Liver (tissue), 9 donors: ENCODE measurements around the gene SLC38A5. TPM values are rescaled to one million over a fixed set of nuclear protein-coding genes. Genes with fewer than 3 reads are reported as not detected.

Source experiments
- DNase-seq: peaks from one replicate; pipeline ENCODE4 v3.0.0-alpha.2; 2017; ENCODE audit warnings: low spot score
- H3K27ac ChIP-seq, 2 donors: one replicate each; pipeline ENCODE4 v1.7.0; 2013; ENCODE audit warnings: inconsistent platforms in 2 of 2, low read length in 2 of 2, control low read depth in 1 of 2, low read depth in 1 of 2, mild to moderate bottlenecking in 1 of 2
- H3K27me3 ChIP-seq, 4 donors: one replicate each; pipeline versions ENCODE4 v1.6.1 to v1.7.0; 2013; ENCODE audit warnings: low read length in 3 of 4, inconsistent platforms in 1 of 4, mild to moderate bottlenecking in 1 of 4, moderate library complexity in 1 of 4; ENCODE audit not compliant: control insufficient read depth in 4 of 4, insufficient read depth in 4 of 4
- H3K36me3 ChIP-seq, 4 donors: one replicate each; pipeline versions ENCODE4 v1.6.1 to v1.7.0; 2013; ENCODE audit warnings: low read length in 3 of 4, mild to moderate bottlenecking in 3 of 4, low read depth in 1 of 4, moderate library complexity in 1 of 4; ENCODE audit not compliant: control insufficient read depth in 4 of 4, insufficient read depth in 3 of 4
- H3K4me1 ChIP-seq, 4 donors: one replicate each; pipeline versions ENCODE4 v1.6.1 to v1.7.0; 2013; ENCODE audit warnings: low read length in 3 of 4, mild to moderate bottlenecking in 3 of 4, moderate library complexity in 1 of 4; ENCODE audit not compliant: control insufficient read depth in 4 of 4, insufficient read depth in 4 of 4
- H3K4me3 ChIP-seq, 3 donors: one replicate each; pipeline versions ENCODE4 v1.6.1 to v1.7.0; 2013; ENCODE audit warnings: low read length in 3 of 3, control low read depth in 1 of 3, low read depth in 1 of 3, mild to moderate bottlenecking in 1 of 3
- H3K9ac ChIP-seq, 2 donors: one replicate each; pipeline ENCODE4 v1.7.0; 2013; ENCODE audit warnings: low read length in 2 of 2, mild to moderate bottlenecking in 2 of 2, moderate library complexity in 2 of 2, control low read depth in 1 of 2, low read depth in 1 of 2
- H3K9me3 ChIP-seq, 4 donors: one replicate each; pipeline versions ENCODE4 v1.6.1 to v1.7.0; 2013; ENCODE audit warnings: low read length in 3 of 4; ENCODE audit not compliant: control insufficient read depth in 4 of 4
- EGR1 ChIP-seq, 2 donors: IDR thresholded peaks; 2 replicates each; pipeline ENCODE4 v1.6.1; 2016 to 2018; ENCODE audit warnings: antibody characterized with exemption in 2 of 2, low read depth in 2 of 2
- FOXA1 ChIP-seq: IDR thresholded peaks from 2 replicates; pipeline ENCODE4 v1.6.1; 2016; ENCODE audit warnings: antibody characterized with exemption
- FOXA2 ChIP-seq: IDR thresholded peaks from 2 replicates; pipeline ENCODE4 v1.6.1; 2016; ENCODE audit warnings: antibody characterized with exemption
- GABPA ChIP-seq, 2 donors: IDR thresholded peaks in 1 of 2; conservative IDR thresholded peaks in 1 of 2; 2 replicates each; pipeline ENCODE4 v1.6.1; 2016; ENCODE audit warnings: antibody characterized with exemption in 2 of 2, mild to moderate bottlenecking in 1 of 2, moderate library complexity in 1 of 2
- HNF4A ChIP-seq, 2 donors: conservative IDR thresholded peaks; 2 replicates each; pipeline ENCODE4 v1.6.1; 2016; ENCODE audit warnings: antibody characterized with exemption in 2 of 2, mild to moderate bottlenecking in 2 of 2
- HNF4G ChIP-seq: IDR thresholded peaks from 2 replicates; pipeline ENCODE4 v1.6.1; 2016; ENCODE audit warnings: antibody characterized with exemption
- JUND ChIP-seq, 2 donors: IDR thresholded peaks; 2 replicates each; pipeline ENCODE4 v1.6.1; 2016; ENCODE audit warnings: antibody characterized with exemption in 2 of 2
- NR2F2 ChIP-seq: IDR thresholded peaks from 2 replicates; pipeline ENCODE4 v1.6.1; 2016; ENCODE audit warnings: antibody characterized with exemption
- RAD21 ChIP-seq, 2 donors: IDR thresholded peaks; 2 replicates each; pipeline ENCODE4 v1.6.1; 2016; ENCODE audit warnings: antibody characterized with exemption in 2 of 2, mild to moderate bottlenecking in 2 of 2
- RXRA ChIP-seq, 2 donors: IDR thresholded peaks; 2 replicates each; pipeline ENCODE4 v1.6.1; 2017 to 2018; ENCODE audit warnings: antibody characterized with exemption in 2 of 2, mild to moderate bottlenecking in 1 of 2
- SP1 ChIP-seq: IDR thresholded peaks from 2 replicates; pipeline ENCODE4 v1.6.1; 2018; ENCODE audit warnings: antibody characterized with exemption, mild to moderate bottlenecking
- TAF1 ChIP-seq: conservative IDR thresholded peaks from 2 replicates; pipeline ENCODE4 v1.6.1; 2016; ENCODE audit warnings: antibody characterized with exemption, mild to moderate bottlenecking
- YY1 ChIP-seq: IDR thresholded peaks from 2 replicates; pipeline ENCODE4 v1.6.1; 2016; ENCODE audit warnings: antibody characterized with exemption, mild to moderate bottlenecking
- WGBS: extraction: QIAGEN DNeasy Blood & Tissue Kit; methylation state at CpG from one replicate; pipeline ENCODE4 v1.1.7; 2013; 5-methylcytosine and 5-hydroxymethylcytosine counted together
- polyA plus RNA-seq, 2 donors: library from polyadenylated mRNA; stranded (reverse) in 1 of 2; unstranded in 1 of 2; fragments of 200-250 nt in 1 of 2; fragments of >200 nt in 1 of 2; fragmentation: Nextera tagmentation in 1 of 2; extraction: Ambion mirVana in 1 of 2; gene quantifications; one replicate each; pipeline versions ENCODE4 v1.2.1 to v1.2.3, GENCODE V29; 2013 to 2015
- total RNA-seq, 2 donors: library from RNA; depleted of rRNA; stranded (reverse); fragments of >200 nt; gene quantifications; one replicate each; pipeline ENCODE4 v1.2.3, GENCODE V29; 2014
- TF ChIP-seq, protein P1 (sequence below): IDR thresholded peaks from 2 replicates; pipeline ENCODE4 v1.6.1; 2016; ENCODE audit warnings: antibody characterized with exemption, mild to moderate bottlenecking
- TF ChIP-seq, protein P2 (sequence below): IDR thresholded peaks from 2 replicates; pipeline ENCODE4 v1.6.1; 2016; ENCODE audit warnings: antibody characterized with exemption
- TF ChIP-seq, protein P3 (sequence below): IDR thresholded peaks from 2 replicates; pipeline ENCODE4 v1.6.1; 2016; ENCODE audit warnings: antibody characterized with exemption
- TF ChIP-seq, protein P4 (sequence below): fragments of 150-350 bp; IDR thresholded peaks from 2 replicates; pipeline ENCODE4 v1.5.1; 2017; ENCODE audit warnings: improper control_type of control experiment, low read depth, low read length; ENCODE audit not compliant: missing input control
- TF ChIP-seq, protein P5 (sequence below): IDR thresholded peaks from 2 replicates; pipeline ENCODE4 v1.6.1; 2016; ENCODE audit warnings: antibody characterized with exemption
- donor health status: healthy.
- donor health status: healthy.
- donor health status: healthy.
- donor health status: healthy.
- donor health status: healthy.

SLC38A5 gene
- total and polyA plus RNA-seq, 4 donors, result 0.25 to 81.3 (median 0.45) TPM

DNA sequence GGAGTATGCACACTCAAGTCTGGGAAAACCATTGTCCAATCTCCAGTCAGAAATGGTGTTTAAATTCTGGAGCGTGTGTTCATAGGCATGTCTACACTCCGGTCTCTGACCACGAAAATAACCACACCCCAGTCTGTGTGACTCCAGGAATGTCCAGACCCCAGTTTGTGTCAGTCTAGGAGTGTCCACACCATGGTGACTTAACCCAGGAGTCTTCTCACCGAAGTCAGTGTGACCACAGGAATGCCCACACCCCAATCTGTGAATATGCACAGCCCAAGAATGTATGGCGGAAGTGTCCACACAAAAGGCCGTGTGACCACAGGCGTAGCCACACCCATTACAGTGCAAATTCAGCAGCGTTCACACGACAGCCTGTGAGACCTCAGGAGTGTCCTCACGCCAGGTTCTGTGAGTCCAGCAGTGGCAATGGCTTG is 17.3 kb upstream of the SLC38A5 start:
- no peak overlapping the region for H3K4me3 ChIP-seq
- no peaks in the 10 kb centered on the region for H3K9me3 ChIP-seq
- H3K9ac ChIP-seq, result no peak overlapping the region
- H3K27me3 ChIP-seq, result peaks cover 0 to 2% (median 0%) of the 10 kb centered on the region in 4 donors
- no peak overlapping the region for H3K27ac ChIP-seq
- TF ChIP-seq HNF4G (no peak), TAF1 (no peak), FOXA1 (no peak), EGR1 (IDR thresholded peaks at IDR 0.05; ENCODE audit: low read depth in 2 of 2) (no peak), NR2F2 (no peak), RAD21 (IDR thresholded peaks at IDR 0.05) (no peak), YY1 (no peak)
- TF ChIP-seq, protein P1, sequence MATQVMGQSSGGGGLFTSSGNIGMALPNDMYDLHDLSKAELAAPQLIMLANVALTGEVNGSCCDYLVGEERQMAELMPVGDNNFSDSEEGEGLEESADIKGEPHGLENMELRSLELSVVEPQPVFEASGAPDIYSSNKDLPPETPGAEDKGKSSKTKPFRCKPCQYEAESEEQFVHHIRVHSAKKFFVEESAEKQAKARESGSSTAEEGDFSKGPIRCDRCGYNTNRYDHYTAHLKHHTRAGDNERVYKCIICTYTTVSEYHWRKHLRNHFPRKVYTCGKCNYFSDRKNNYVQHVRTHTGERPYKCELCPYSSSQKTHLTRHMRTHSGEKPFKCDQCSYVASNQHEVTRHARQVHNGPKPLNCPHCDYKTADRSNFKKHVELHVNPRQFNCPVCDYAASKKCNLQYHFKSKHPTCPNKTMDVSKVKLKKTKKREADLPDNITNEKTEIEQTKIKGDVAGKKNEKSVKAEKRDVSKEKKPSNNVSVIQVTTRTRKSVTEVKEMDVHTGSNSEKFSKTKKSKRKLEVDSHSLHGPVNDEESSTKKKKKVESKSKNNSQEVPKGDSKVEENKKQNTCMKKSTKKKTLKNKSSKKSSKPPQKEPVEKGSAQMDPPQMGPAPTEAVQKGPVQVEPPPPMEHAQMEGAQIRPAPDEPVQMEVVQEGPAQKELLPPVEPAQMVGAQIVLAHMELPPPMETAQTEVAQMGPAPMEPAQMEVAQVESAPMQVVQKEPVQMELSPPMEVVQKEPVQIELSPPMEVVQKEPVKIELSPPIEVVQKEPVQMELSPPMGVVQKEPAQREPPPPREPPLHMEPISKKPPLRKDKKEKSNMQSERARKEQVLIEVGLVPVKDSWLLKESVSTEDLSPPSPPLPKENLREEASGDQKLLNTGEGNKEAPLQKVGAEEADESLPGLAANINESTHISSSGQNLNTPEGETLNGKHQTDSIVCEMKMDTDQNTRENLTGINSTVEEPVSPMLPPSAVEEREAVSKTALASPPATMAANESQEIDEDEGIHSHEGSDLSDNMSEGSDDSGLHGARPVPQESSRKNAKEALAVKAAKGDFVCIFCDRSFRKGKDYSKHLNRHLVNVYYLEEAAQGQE, result no peak
- TF ChIP-seq, protein P2, sequence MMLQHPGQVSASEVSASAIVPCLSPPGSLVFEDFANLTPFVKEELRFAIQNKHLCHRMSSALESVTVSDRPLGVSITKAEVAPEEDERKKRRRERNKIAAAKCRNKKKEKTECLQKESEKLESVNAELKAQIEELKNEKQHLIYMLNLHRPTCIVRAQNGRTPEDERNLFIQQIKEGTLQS, result no peak
- TF ChIP-seq, protein P3, sequence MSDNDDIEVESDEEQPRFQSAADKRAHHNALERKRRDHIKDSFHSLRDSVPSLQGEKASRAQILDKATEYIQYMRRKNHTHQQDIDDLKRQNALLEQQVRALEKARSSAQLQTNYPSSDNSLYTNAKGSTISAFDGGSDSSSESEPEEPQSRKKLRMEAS, result no peak
- no peak for DNase-seq
- H3K36me3 ChIP-seq, result peaks cover 0 to 7% (median 4%) of the 10 kb centered on the region in 4 donors
- no peaks in the 10 kb centered on the region for H3K4me1 ChIP-seq
- WGBS, result 92% methylated on average over 10 of the region's 10 CpGs

DNA sequence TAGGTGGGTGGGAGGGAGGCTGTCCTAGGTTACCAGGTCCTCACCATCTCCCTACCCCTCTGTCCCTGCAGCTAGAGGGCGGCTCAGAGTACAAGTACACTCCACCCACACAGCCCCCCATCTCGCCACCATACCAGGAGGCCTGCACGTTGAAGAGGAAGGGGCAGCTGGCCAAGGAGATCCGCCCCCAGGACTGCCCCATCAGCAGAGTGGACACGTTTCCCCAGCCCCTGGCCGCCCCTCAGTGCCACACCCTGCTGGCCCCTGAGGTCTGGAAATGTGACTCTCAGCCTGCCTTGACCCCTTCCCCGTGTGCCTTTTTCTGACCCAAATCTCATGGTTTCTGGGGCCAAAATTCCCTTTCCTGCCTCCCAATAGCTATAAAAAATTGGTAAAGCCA is 12.5 kb upstream of the SLC38A5 start:
- Histone ChIP-seq H3K36me3 (peaks cover 7 to 18% (median 8%) of the 10 kb centered on the region in 4 donors), H3K27ac (no peak overlapping the region), H3K4me3 (no peak overlapping the region), H3K9me3 (no peaks in the 10 kb centered on the region), H3K27me3 (no peaks in the 10 kb centered on the region), H3K9ac (no peak overlapping the region), H3K4me1 (no peaks in the 10 kb centered on the region)
- TF ChIP-seq HNF4A (conservative IDR thresholded peaks at IDR 0.05) (no peak), FOXA2 (no peak), SP1 (no peak), NR2F2 (no peak), RAD21 (IDR thresholded peaks at IDR 0.05) (no peak), JUND (IDR thresholded peaks at IDR 0.05) (no peak), GABPA (IDR thresholded peaks at IDR 0.05 in 1 of 2, conservative IDR thresholded peaks at IDR 0.05 in 1 of 2) (no peak), YY1 (no peak), RXRA (IDR thresholded peaks at IDR 0.05) (no peak), EGR1 (IDR thresholded peaks at IDR 0.05; ENCODE audit: low read depth in 2 of 2) (no peak), HNF4G (no peak), FOXA1 (no peak), TAF1 (no peak)
- TF ChIP-seq, protein P4, sequence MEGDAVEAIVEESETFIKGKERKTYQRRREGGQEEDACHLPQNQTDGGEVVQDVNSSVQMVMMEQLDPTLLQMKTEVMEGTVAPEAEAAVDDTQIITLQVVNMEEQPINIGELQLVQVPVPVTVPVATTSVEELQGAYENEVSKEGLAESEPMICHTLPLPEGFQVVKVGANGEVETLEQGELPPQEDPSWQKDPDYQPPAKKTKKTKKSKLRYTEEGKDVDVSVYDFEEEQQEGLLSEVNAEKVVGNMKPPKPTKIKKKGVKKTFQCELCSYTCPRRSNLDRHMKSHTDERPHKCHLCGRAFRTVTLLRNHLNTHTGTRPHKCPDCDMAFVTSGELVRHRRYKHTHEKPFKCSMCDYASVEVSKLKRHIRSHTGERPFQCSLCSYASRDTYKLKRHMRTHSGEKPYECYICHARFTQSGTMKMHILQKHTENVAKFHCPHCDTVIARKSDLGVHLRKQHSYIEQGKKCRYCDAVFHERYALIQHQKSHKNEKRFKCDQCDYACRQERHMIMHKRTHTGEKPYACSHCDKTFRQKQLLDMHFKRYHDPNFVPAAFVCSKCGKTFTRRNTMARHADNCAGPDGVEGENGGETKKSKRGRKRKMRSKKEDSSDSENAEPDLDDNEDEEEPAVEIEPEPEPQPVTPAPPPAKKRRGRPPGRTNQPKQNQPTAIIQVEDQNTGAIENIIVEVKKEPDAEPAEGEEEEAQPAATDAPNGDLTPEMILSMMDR, result no peak
- TF ChIP-seq, protein P3, result no peak
- TF ChIP-seq, protein P2, result no peak
- TF ChIP-seq, protein P5, sequence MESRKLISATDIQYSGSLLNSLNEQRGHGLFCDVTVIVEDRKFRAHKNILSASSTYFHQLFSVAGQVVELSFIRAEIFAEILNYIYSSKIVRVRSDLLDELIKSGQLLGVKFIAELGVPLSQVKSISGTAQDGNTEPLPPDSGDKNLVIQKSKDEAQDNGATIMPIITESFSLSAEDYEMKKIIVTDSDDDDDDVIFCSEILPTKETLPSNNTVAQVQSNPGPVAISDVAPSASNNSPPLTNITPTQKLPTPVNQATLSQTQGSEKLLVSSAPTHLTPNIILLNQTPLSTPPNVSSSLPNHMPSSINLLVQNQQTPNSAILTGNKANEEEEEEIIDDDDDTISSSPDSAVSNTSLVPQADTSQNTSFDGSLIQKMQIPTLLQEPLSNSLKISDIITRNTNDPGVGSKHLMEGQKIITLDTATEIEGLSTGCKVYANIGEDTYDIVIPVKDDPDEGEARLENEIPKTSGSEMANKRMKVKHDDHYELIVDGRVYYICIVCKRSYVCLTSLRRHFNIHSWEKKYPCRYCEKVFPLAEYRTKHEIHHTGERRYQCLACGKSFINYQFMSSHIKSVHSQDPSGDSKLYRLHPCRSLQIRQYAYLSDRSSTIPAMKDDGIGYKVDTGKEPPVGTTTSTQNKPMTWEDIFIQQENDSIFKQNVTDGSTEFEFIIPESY, result no peak
- TF ChIP-seq, protein P1, result no peak
- DNase-seq, result no peak
- 95% methylated on average over 7 of the region's 7 CpGs for WGBS
